Measurements from ENCODE around the gene ITPK1.

- TF ChIP-seq EZH2phosphoT487 (IDR thresholded peaks at IDR 0.05; ENCODE audit: borderline replicate concordance, low read depth, low read length): no peak
- TF ChIP-seq CTCF (conservative IDR thresholded peaks at IDR 0.05; ENCODE audit: low read length): no peak
Measured at GRCh38 chr14:92994942-92995341, 120.8 kb downstream of the ITPK1 start.

All from OCI-LY7 (cell line).